ENCODE data around the gene MEI1.

DNA sequence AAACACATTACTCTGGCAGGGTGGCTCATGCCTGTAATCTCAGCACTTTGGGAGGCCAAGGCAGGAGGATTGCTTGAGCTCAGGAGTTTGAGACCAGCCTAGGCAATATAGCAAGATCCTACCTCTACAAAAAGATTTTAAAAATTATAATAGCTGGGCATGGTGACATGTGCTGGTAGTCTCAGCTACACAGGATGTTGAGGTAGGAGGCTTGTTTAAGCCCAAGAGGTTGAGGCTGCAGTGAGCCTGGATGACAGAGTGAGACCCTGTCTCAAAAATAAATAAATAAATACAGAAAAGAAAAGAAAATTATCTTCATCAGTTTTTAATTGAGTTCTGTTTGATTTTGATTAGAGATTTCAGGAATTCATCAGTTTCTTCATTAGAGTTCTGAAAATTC, 106.3 kb downstream of the MEI1 start:
- TF ChIP-seq, protein P1, sequence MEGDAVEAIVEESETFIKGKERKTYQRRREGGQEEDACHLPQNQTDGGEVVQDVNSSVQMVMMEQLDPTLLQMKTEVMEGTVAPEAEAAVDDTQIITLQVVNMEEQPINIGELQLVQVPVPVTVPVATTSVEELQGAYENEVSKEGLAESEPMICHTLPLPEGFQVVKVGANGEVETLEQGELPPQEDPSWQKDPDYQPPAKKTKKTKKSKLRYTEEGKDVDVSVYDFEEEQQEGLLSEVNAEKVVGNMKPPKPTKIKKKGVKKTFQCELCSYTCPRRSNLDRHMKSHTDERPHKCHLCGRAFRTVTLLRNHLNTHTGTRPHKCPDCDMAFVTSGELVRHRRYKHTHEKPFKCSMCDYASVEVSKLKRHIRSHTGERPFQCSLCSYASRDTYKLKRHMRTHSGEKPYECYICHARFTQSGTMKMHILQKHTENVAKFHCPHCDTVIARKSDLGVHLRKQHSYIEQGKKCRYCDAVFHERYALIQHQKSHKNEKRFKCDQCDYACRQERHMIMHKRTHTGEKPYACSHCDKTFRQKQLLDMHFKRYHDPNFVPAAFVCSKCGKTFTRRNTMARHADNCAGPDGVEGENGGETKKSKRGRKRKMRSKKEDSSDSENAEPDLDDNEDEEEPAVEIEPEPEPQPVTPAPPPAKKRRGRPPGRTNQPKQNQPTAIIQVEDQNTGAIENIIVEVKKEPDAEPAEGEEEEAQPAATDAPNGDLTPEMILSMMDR (IDR thresholded peaks at IDR 0.05), result no peak
- TF ChIP-seq POLR2A (IDR thresholded peaks at IDR 0.05), result no peak

Data from testis (tissue), 2 donors.